IMR-90 (cell line): ENCODE measurements around the gene EML5. TPM values are rescaled to one million over a fixed set of nuclear protein-coding genes. Genes with fewer than 3 reads are reported as not detected.

Source experiments
- ATAC-seq: fragments of 200-7000 bp; cut with Tn5 transposase; 2 replicates; pipeline ENCODE4 v1.9.1; 2020; ENCODE audit warnings: low read depth, mild to moderate bottlenecking, moderate library complexity
- BruUV-seq: library from RNA; stranded (reverse); fragments of 400-500 nt; replicated peaks from 2 replicates; lab custom pipeline; 2021; lab: Mats Ljungman, UMichigan
- CTCF ChIA-PET: fragments of 300-600 bp; formaldehyde crosslinking; extraction: SDS; loops from one replicate; lab custom pipeline; 2021; ENCODE audit warnings: antibody characterized with exemption; lab: Yijun Ruan, JAX
- POLR2A ChIA-PET: fragments of 300-600 bp; sonication (Branson Sonifier 250); formaldehyde crosslinking; loops from one replicate; lab custom pipeline; 2022; ENCODE audit warnings: antibody characterized with exemption; ENCODE audit not compliant: unreplicated experiment; lab: Charles Lee
- DNase-seq: peaks from one replicate; pipeline ENCODE4 v3.0.0; 2013
- H2AFZ ChIP-seq: replicated peaks from 2 replicates; pipeline ENCODE3; 2013; ENCODE audit warnings: low read length, mild to moderate bottlenecking; ENCODE audit not compliant: poor library complexity
- H2AK5ac ChIP-seq: 2 replicates; pipeline ENCODE4 v1.6.1; 2013; ENCODE audit warnings: low read depth, low read length, inconsistent platforms
- H2AK9ac ChIP-seq: replicated peaks from 2 replicates; pipeline ENCODE3; 2013; ENCODE audit warnings: mild to moderate bottlenecking, low read depth, low read length, moderate library complexity; ENCODE audit not compliant: poor library complexity
- H2BK120ac ChIP-seq: 2 replicates; pipeline ENCODE4 v1.6.1; 2013; ENCODE audit warnings: low read depth, low read length, inconsistent platforms
- H2BK15ac ChIP-seq: 3 replicates; pipeline ENCODE4 v1.6.1; 2013; ENCODE audit warnings: low read depth, low read length, inconsistent platforms
- H2BK20ac ChIP-seq: 2 replicates; pipeline ENCODE4 v1.6.1; 2013; ENCODE audit warnings: low read depth, mild to moderate bottlenecking, inconsistent platforms, low read length, moderate library complexity
- H2BK5ac ChIP-seq: 2 replicates; pipeline ENCODE4 v1.6.1; 2013; ENCODE audit warnings: mild to moderate bottlenecking, low read depth, low read length, inconsistent platforms; ENCODE audit not compliant: poor library complexity, severe bottlenecking
- H3K14ac ChIP-seq: replicated peaks from 2 replicates; pipeline ENCODE4 v1.6.1; 2013; ENCODE audit warnings: low read depth, low read length, inconsistent platforms
- H3K18ac ChIP-seq: 2 replicates; pipeline ENCODE4 v1.6.1; 2013; ENCODE audit warnings: low read depth, low read length, control low read depth
- H3K23ac ChIP-seq: 2 replicates; pipeline ENCODE4 v1.6.1; 2013; ENCODE audit warnings: low read depth, low read length, inconsistent platforms
- H3K27ac ChIP-seq: 2 replicates; pipeline ENCODE4 v1.5.1; 2013; ENCODE audit warnings: mild to moderate bottlenecking, control low read depth, low read length; ENCODE audit not compliant: insufficient read depth
- H3K27me3 ChIP-seq: 2 replicates; pipeline ENCODE4 v1.6.1; 2013; ENCODE audit warnings: low read length; ENCODE audit not compliant: control insufficient read depth, insufficient read depth
- H3K36me3 ChIP-seq: 2 replicates; pipeline ENCODE4 v1.6.1; 2013; ENCODE audit warnings: low read length, mixed read lengths; ENCODE audit not compliant: control insufficient read depth, insufficient read depth
- H3K4ac ChIP-seq: 2 replicates; pipeline ENCODE4 v1.6.1; 2013; ENCODE audit warnings: low read depth, low read length, inconsistent platforms
- H3K4me1 ChIP-seq: 2 replicates; pipeline ENCODE4 v1.6.1; 2013; ENCODE audit warnings: low read length, mixed read lengths; ENCODE audit not compliant: control insufficient read depth, insufficient read depth
- H3K4me2 ChIP-seq: 2 replicates; pipeline ENCODE4 v1.6.1; 2013; ENCODE audit warnings: low read depth, mild to moderate bottlenecking, control low read depth, low read length, moderate library complexity
- H3K4me3 ChIP-seq: 2 replicates; pipeline ENCODE4 v1.5.1; 2013; ENCODE audit warnings: low read depth, mild to moderate bottlenecking, control low read depth, low read length, moderate library complexity; ENCODE audit not compliant: insufficient read depth
- H3K56ac ChIP-seq: 2 replicates; pipeline ENCODE4 v1.6.1; 2013; ENCODE audit warnings: low read length, inconsistent platforms; ENCODE audit not compliant: insufficient read depth; ENCODE audit errors: extremely low read depth
- H3K79me1 ChIP-seq, 2 experiments: 2 replicates each; pipeline ENCODE4 v1.6.1; 2013; ENCODE audit warnings: low read length in 2 of 2, inconsistent platforms in 1 of 2, low read depth in 1 of 2
- H3K9ac ChIP-seq: 2 replicates; pipeline ENCODE4 v1.6.1; 2013; ENCODE audit warnings: low read depth, low read length, control low read depth
- H3K9me1 ChIP-seq: 2 replicates; pipeline ENCODE4 v1.6.1; 2013; ENCODE audit warnings: low read length, inconsistent platforms; ENCODE audit not compliant: insufficient read depth
- H3K9me3 ChIP-seq: 2 replicates; pipeline ENCODE4 v1.6.1; 2013; ENCODE audit warnings: low read length; ENCODE audit not compliant: control insufficient read depth, insufficient read depth
- H4K20me1 ChIP-seq: 2 replicates; pipeline ENCODE4 v1.6.1; 2013; ENCODE audit warnings: low read length, inconsistent platforms; ENCODE audit not compliant: insufficient read depth
- H4K5ac ChIP-seq: 2 replicates; pipeline ENCODE4 v1.6.1; 2013; ENCODE audit warnings: mild to moderate bottlenecking, low read depth, low read length, control low read depth
- H4K8ac ChIP-seq, 2 experiments: 2 replicates each; pipeline ENCODE4 v1.6.1; 2013; ENCODE audit warnings: low read depth in 2 of 2, low read length in 2 of 2, control low read depth in 1 of 2, inconsistent platforms in 1 of 2
- H4K91ac ChIP-seq: 2 replicates; pipeline ENCODE4 v1.6.1; 2013; ENCODE audit warnings: low read depth, low read length, inconsistent platforms; ENCODE audit not compliant: insufficient read depth
- BHLHE40 ChIP-seq: fragments of 150-350 bp; IDR thresholded peaks from 2 replicates; pipeline ENCODE4 v1.6.1; 2016; ENCODE audit warnings: mild to moderate bottlenecking, low read depth, low read length
- CEBPB ChIP-seq: IDR thresholded peaks from 2 replicates; pipeline ENCODE4 v1.6.1; 2012; ENCODE audit warnings: low read depth, low read length, improper control_type of control experiment
- CHD1 ChIP-seq: IDR thresholded peaks from 2 replicates; pipeline ENCODE4 v1.6.1; 2012; ENCODE audit warnings: low read depth, low read length, improper control_type of control experiment
- FOS ChIP-seq: fragments of 150-350 bp; IDR thresholded peaks from 2 replicates; pipeline ENCODE4 v1.6.1; 2016; ENCODE audit warnings: low read depth, low read length
- MAFK ChIP-seq: IDR thresholded peaks from 2 replicates; pipeline ENCODE4 v1.6.1; 2012; ENCODE audit warnings: low read depth, low read length, improper control_type of control experiment
- MAZ ChIP-seq: IDR thresholded peaks from 2 replicates; pipeline ENCODE4 v1.6.1; 2012; ENCODE audit warnings: low read depth, mild to moderate bottlenecking, low read length, improper control_type of control experiment, moderate library complexity, borderline replicate concordance
- MXI1 ChIP-seq: IDR thresholded peaks from 2 replicates; pipeline ENCODE4 v1.6.1; 2012; ENCODE audit warnings: low read depth, mild to moderate bottlenecking, low read length, moderate library complexity, borderline replicate concordance
- NFE2L2 ChIP-seq: fragments of 150-350 bp; IDR thresholded peaks from 2 replicates; pipeline ENCODE4 v1.6.1; 2016; ENCODE audit warnings: low read depth, mild to moderate bottlenecking, low read length
- RAD21 ChIP-seq: IDR thresholded peaks from 2 replicates; pipeline ENCODE4 v1.6.1; 2012; ENCODE audit warnings: low read length, improper control_type of control experiment
- RCOR1 ChIP-seq: IDR thresholded peaks from 2 replicates; pipeline ENCODE4 v1.6.1; 2012; ENCODE audit warnings: mild to moderate bottlenecking, low read length, improper control_type of control experiment; ENCODE audit not compliant: insufficient replicate concordance
- RFX5 ChIP-seq: IDR thresholded peaks from 2 replicates; pipeline ENCODE4 v1.8.0; 2012; ENCODE audit warnings: low read depth, mild to moderate bottlenecking, low read length, moderate library complexity
- SMC3 ChIP-seq: fragments of 150-350 bp; IDR thresholded peaks from 2 replicates; pipeline ENCODE4 v1.6.1; 2016; ENCODE audit warnings: low read depth, mild to moderate bottlenecking, antibody characterized with exemption, low read length, moderate library complexity
- dilution Hi-C: fragments of 300-500 bp; cut with HindIII; formaldehyde crosslinking; loops from one replicate; pipeline ENCODE4 v1.14.3; 2018; ENCODE audit warnings: low sequenced_read_pairs; ENCODE audit not compliant: unreplicated experiment
- in situ Hi-C: fragments of 300-500 bp; cut with MboI; formaldehyde crosslinking; loops from 3 replicates; pipeline ENCODE4 v1.14.3; 2019; ENCODE audit warnings: low sequenced_read_pairs, inconsistent platforms, mixed read lengths
- intact Hi-C: fragments of 100-400 bp; cut with micrococcal nuclease; formaldehyde crosslinking; loops from 2 replicates; pipeline ENCODE4 v1.10.0; 2022
- polyA plus RNA-seq, 3 experiments: library from polyadenylated mRNA; depleted of rRNA; stranded (reverse); fragments of >200 nt; gene quantifications; 2 replicates each; pipeline ENCODE4 v1.2.3, GENCODE V29; 2012; ENCODE audit warnings: low replicate concordance in 1 of 3
- total RNA-seq: library from RNA; depleted of rRNA; stranded (reverse); fragments of >200 nt; gene quantifications from 2 replicates; pipeline ENCODE4 v1.2.3, GENCODE V29; 2012
- TF ChIP-seq, protein P1 (sequence below): fragments of 150-350 bp; IDR thresholded peaks from 2 replicates; pipeline ENCODE4 v1.6.1; 2017; ENCODE audit warnings: mild to moderate bottlenecking, antibody characterized with exemption, low read length, low read depth
- TF ChIP-seq, protein P2 (sequence below): fragments of 150-350 bp; IDR thresholded peaks from 2 replicates; pipeline ENCODE4 v1.6.1; 2016; ENCODE audit warnings: low read depth, mild to moderate bottlenecking, low read length, moderate library complexity, borderline replicate concordance
- TF ChIP-seq, protein P3 (sequence below): conservative IDR thresholded peaks from 2 replicates; pipeline ENCODE4 v1.5.1; 2012; ENCODE audit warnings: mild to moderate bottlenecking, low read depth, low read length, improper control_type of control experiment

Gene EML5
- total and polyA plus RNA-seq, 2 of the 4 experiments (the other 2 are of a cell fraction), result 8.1 to 22.2 TPM

DNA sequence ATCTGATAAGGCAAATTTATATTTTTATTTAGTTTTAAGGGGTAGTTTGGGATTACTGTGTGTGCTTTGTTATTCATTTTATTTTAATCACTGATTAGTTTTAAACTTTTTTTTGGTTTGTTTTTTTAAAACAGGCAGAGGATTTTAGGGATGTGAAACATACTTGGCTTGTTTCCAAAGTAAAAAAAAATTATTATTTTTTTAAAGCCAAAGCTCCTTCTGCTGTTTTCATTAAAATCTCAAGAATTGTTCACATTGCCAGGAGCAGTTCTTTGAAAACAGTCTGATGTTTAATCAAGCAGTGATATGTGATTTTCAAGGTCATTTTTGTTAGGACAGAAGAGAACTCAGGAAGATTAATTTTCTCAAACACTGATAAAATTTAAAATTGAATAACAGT lies 42.9 kb upstream of the EML5 start:
- Histone ChIP-seq H2AK9ac (no peak overlapping the region), H2BK5ac (peak overlapping the region; percentile 96), H3K9ac (no peak overlapping the region; the same call in 1 of the 2 replicates), H4K20me1 (no peaks in the 10 kb centered on the region), H2BK20ac (peak overlapping the region; percentile 33; the same call in 1 of the 2 replicates), H3K18ac (peak overlapping the region; percentile 48; the same call in 1 of the 2 replicates), H2AK5ac (no peak overlapping the region), H3K23ac (no peak overlapping the region; the same call in 1 of the 2 replicates), H3K79me1 (peaks cover 29 to 55% of the 10 kb centered on the region in 2 experiments), H3K27ac (peak overlapping the region; percentile 35; the same call in 1 of the 2 replicates), H2BK120ac (peak overlapping the region; percentile 97), H3K27me3 (no peaks in the 10 kb centered on the region), H4K91ac (peak overlapping the region; percentile 56; the same call in 1 of the 2 replicates), H3K56ac (peak overlapping the region; percentile 71; the same call in 1 of the 2 replicates), H3K4me2 (peak overlapping the region; percentile 20; the same call in 1 of the 2 replicates), H3K9me3 (no peaks in the 10 kb centered on the region), H3K4me1 (peaks cover 19% of the 10 kb centered on the region), H2AFZ (no peak overlapping the region), H2BK15ac (no peak overlapping the region), H3K14ac (no peak overlapping the region), H4K8ac (peak overlapping the region; percentile 59 to 85; a peak in 3 of 4 replicates), H3K36me3 (peaks cover 2% of the 10 kb centered on the region; the same call in 1 of the 2 replicates), H4K5ac (peak overlapping the region; percentile 8; the same call in 1 of the 2 replicates), H3K9me1 (peaks cover 10% of the 10 kb centered on the region), H3K4me3 (no peak overlapping the region), H3K4ac (peak overlapping the region; percentile 98; the same call in 1 of the 2 replicates)
- dilution Hi-C loops (no loop called here), in situ Hi-C loops (no loop called here), intact Hi-C loops (loop anchor here (2.0 kb wide), 1 partner anchor 43 kb away; no protein-coding TSS in a partner anchor)
- POLR2A ChIA-PET, result no interaction called here
- DNase-seq, result peak; percentile 24
- BruUV-seq, result no TSS peak
- no peak for ATAC-seq
- CTCF ChIA-PET, result no interaction called here
- TF ChIP-seq SMC3 (no peak), RFX5 (no peak), BHLHE40 (no peak), RAD21 (no peak), MAFK (no peak), CEBPB (no peak), CHD1 (no peak), MAZ (no peak), MXI1 (no peak), RCOR1 (no peak), NFE2L2 (no peak), FOS (no peak)
- TF ChIP-seq, protein P1, sequence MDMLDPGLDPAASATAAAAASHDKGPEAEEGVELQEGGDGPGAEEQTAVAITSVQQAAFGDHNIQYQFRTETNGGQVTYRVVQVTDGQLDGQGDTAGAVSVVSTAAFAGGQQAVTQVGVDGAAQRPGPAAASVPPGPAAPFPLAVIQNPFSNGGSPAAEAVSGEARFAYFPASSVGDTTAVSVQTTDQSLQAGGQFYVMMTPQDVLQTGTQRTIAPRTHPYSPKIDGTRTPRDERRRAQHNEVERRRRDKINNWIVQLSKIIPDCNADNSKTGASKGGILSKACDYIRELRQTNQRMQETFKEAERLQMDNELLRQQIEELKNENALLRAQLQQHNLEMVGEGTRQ, result no peak
- TF ChIP-seq, protein P2, sequence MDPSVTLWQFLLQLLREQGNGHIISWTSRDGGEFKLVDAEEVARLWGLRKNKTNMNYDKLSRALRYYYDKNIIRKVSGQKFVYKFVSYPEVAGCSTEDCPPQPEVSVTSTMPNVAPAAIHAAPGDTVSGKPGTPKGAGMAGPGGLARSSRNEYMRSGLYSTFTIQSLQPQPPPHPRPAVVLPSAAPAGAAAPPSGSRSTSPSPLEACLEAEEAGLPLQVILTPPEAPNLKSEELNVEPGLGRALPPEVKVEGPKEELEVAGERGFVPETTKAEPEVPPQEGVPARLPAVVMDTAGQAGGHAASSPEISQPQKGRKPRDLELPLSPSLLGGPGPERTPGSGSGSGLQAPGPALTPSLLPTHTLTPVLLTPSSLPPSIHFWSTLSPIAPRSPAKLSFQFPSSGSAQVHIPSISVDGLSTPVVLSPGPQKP, result no peak
- TF ChIP-seq, protein P3, sequence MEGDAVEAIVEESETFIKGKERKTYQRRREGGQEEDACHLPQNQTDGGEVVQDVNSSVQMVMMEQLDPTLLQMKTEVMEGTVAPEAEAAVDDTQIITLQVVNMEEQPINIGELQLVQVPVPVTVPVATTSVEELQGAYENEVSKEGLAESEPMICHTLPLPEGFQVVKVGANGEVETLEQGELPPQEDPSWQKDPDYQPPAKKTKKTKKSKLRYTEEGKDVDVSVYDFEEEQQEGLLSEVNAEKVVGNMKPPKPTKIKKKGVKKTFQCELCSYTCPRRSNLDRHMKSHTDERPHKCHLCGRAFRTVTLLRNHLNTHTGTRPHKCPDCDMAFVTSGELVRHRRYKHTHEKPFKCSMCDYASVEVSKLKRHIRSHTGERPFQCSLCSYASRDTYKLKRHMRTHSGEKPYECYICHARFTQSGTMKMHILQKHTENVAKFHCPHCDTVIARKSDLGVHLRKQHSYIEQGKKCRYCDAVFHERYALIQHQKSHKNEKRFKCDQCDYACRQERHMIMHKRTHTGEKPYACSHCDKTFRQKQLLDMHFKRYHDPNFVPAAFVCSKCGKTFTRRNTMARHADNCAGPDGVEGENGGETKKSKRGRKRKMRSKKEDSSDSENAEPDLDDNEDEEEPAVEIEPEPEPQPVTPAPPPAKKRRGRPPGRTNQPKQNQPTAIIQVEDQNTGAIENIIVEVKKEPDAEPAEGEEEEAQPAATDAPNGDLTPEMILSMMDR, result no peak
